ENCODE measurements around the gene SLC7A6OS.

Gene SLC7A6OS

GRCh38 chr16:68279726-68280558 lies 30.8 kb downstream of the SLC7A6OS start:
- DNase-seq (ENCODE audit: low read depth), result no peak

- no peak for DNase-seq (ENCODE audit: low read depth)
Measured at GRCh38 chr16:68276223-68276622, 34.5 kb downstream of the SLC7A6OS start.

- no peak for DNase-seq (ENCODE audit: low read depth)
Measured at GRCh38 chr16:68275611-68276191, 35.0 kb downstream of the SLC7A6OS start.

GRCh38 chr16:68274441-68274840 lies 36.3 kb downstream of the SLC7A6OS start:
- DNase-seq (ENCODE audit: low read depth), result no peak

GRCh38 chr16:68273896-68274295 lies 36.9 kb downstream of the SLC7A6OS start:
- no peak for DNase-seq (ENCODE audit: low read depth)

GRCh38 chr16:68273459-68273858 lies 37.3 kb downstream of the SLC7A6OS start:
- no peak for DNase-seq (ENCODE audit: low read depth)

- no peak for DNase-seq (ENCODE audit: low read depth)
Measured at GRCh38 chr16:68272507-68273209, 38.1 kb downstream of the SLC7A6OS start.

GRCh38 chr16:68270353-68270752 lies 40.4 kb downstream of the SLC7A6OS start:
- no peak for DNase-seq (ENCODE audit: low read depth)

- no peak for DNase-seq (ENCODE audit: low read depth)
Measured at GRCh38 chr16:68269793-68270192, 41.0 kb downstream of the SLC7A6OS start.

- no peak for DNase-seq (ENCODE audit: low read depth)
Measured at GRCh38 chr16:68267612-68268405, 42.9 kb downstream of the SLC7A6OS start.

- DNase-seq (ENCODE audit: low read depth), result peak; percentile 64
Measured at GRCh38 chr16:68265078-68265920, 45.4 kb downstream of the SLC7A6OS start.

- no peak for DNase-seq (ENCODE audit: low read depth)
Measured at GRCh38 chr16:68264128-68265077, 46.3 kb downstream of the SLC7A6OS start, which contains the start of gene SLC7A6. Gene SLC7A6 (plus strand): TSS chr16:68264526. CDS start chr16:68274727, 10,201 bp downstream.

GRCh38 chr16:68263559-68264127 lies 47.1 kb downstream of the SLC7A6OS start:
- DNase-seq (ENCODE audit: low read depth), result no peak

- no peak for DNase-seq (ENCODE audit: low read depth)
Measured at GRCh38 chr16:68259007-68259825, 51.5 kb downstream of the SLC7A6OS start.

- DNase-seq (ENCODE audit: low read depth), result no peak
Measured at GRCh38 chr16:68257906-68258800, 52.6 kb downstream of the SLC7A6OS start.

GRCh38 chr16:68257251-68257905 lies 53.4 kb downstream of the SLC7A6OS start:
- no peak for DNase-seq (ENCODE audit: low read depth)

- DNase-seq (ENCODE audit: low read depth), result no peak
Measured at GRCh38 chr16:68255712-68256111, 55.0 kb downstream of the SLC7A6OS start.
